ENCODE data around the gene LAMA5.

Gene LAMA5

GRCh38 chr20:62404112-62404665, 37.1 kb upstream of the LAMA5 start:
- peaks cover 20% of the 10 kb centered on the region for H3K4me1 ChIP-seq (ENCODE audit: low read depth, poor library complexity, severe bottlenecking)
- no peak overlapping the region for H3K4me3 ChIP-seq (IDR thresholded peaks at IDR 0.05; ENCODE audit: insufficient read depth, low read depth, low read length)
- no peaks in the 10 kb centered on the region; the same call in 1 of the 2 replicates for H3K79me2 ChIP-seq (ENCODE audit: insufficient read depth, low read depth)
- no peak overlapping the region for H2AFZ ChIP-seq (ENCODE audit: low read depth)
- H3K9ac ChIP-seq, result no peak overlapping the region
- H3K4me2 ChIP-seq, result no peak overlapping the region
- no peaks in the 10 kb centered on the region for H4K20me1 ChIP-seq (ENCODE audit: insufficient read depth)
- no peak overlapping the region for H3K27ac ChIP-seq
- H3K36me3 ChIP-seq (ENCODE audit: insufficient read depth), result no peaks in the 10 kb centered on the region
- no peaks in the 10 kb centered on the region; the same call in 1 of the 2 replicates for H3K27me3 ChIP-seq (ENCODE audit: insufficient read depth, low read depth)
- TF ChIP-seq CTCF (conservative IDR thresholded peaks at IDR 0.05; ENCODE audit: low read depth, low read length), result no peak

GRCh38 chr20:62403331-62403730, 36.2 kb upstream of the LAMA5 start:
- H3K9ac ChIP-seq, result no peak overlapping the region
- no peak for TF ChIP-seq CTCF (conservative IDR thresholded peaks at IDR 0.05; ENCODE audit: low read depth, low read length)
- no peaks in the 10 kb centered on the region for H3K36me3 ChIP-seq (ENCODE audit: insufficient read depth)
- H4K20me1 ChIP-seq (ENCODE audit: insufficient read depth), result no peaks in the 10 kb centered on the region
- peaks cover 20% of the 10 kb centered on the region for H3K4me1 ChIP-seq (ENCODE audit: low read depth, poor library complexity, severe bottlenecking)
- no peak overlapping the region for H2AFZ ChIP-seq (ENCODE audit: low read depth)
- H3K4me2 ChIP-seq, result no peak overlapping the region
- no peaks in the 10 kb centered on the region for H3K27me3 ChIP-seq (ENCODE audit: insufficient read depth, low read depth)
- no peaks in the 10 kb centered on the region; the same call in 1 of the 2 replicates for H3K79me2 ChIP-seq (ENCODE audit: insufficient read depth, low read depth)
- H3K27ac ChIP-seq, result no peak overlapping the region
- H3K4me3 ChIP-seq (IDR thresholded peaks at IDR 0.05; ENCODE audit: insufficient read depth, low read depth, low read length), result no peak overlapping the region

GRCh38 chr20:62402456-62403150, 35.5 kb upstream of the LAMA5 start:
- Histone ChIP-seq H3K4me1 (ENCODE audit: low read depth, poor library complexity, severe bottlenecking) (peaks cover 15% of the 10 kb centered on the region), H2AFZ (ENCODE audit: low read depth) (no peak overlapping the region), H4K20me1 (ENCODE audit: insufficient read depth) (no peaks in the 10 kb centered on the region), H3K4me3 (IDR thresholded peaks at IDR 0.05; ENCODE audit: insufficient read depth, low read depth, low read length) (no peak overlapping the region), H3K27ac (no peak overlapping the region), H3K36me3 (ENCODE audit: insufficient read depth) (no peaks in the 10 kb centered on the region), H3K9ac (no peak overlapping the region), H3K79me2 (ENCODE audit: insufficient read depth, low read depth) (no peaks in the 10 kb centered on the region; the same call in 1 of the 2 replicates), H3K4me2 (no peak overlapping the region), H3K27me3 (ENCODE audit: insufficient read depth, low read depth) (no peaks in the 10 kb centered on the region)
- TF ChIP-seq CTCF (conservative IDR thresholded peaks at IDR 0.05; ENCODE audit: low read depth, low read length), result no peak

- Histone ChIP-seq H3K27ac (no peak overlapping the region), H3K4me1 (ENCODE audit: low read depth, poor library complexity, severe bottlenecking) (peaks cover 10% of the 10 kb centered on the region), H3K36me3 (ENCODE audit: insufficient read depth) (no peaks in the 10 kb centered on the region), H3K27me3 (ENCODE audit: insufficient read depth, low read depth) (no peaks in the 10 kb centered on the region), H3K9ac (no peak overlapping the region), H4K20me1 (ENCODE audit: insufficient read depth) (no peaks in the 10 kb centered on the region), H3K4me3 (IDR thresholded peaks at IDR 0.05; ENCODE audit: insufficient read depth, low read depth, low read length) (no peak overlapping the region), H3K79me2 (ENCODE audit: insufficient read depth, low read depth) (no peaks in the 10 kb centered on the region; the same call in 1 of the 2 replicates), H3K4me2 (no peak overlapping the region), H2AFZ (ENCODE audit: low read depth) (no peak overlapping the region)
- no peak for TF ChIP-seq CTCF (conservative IDR thresholded peaks at IDR 0.05; ENCODE audit: low read depth, low read length)
Measured at GRCh38 chr20:62401331-62401779, 34.2 kb upstream of the LAMA5 start.
